Activated CD4-positive, alpha-beta T cell treated with anti-CD3 and anti-CD28 coated beads, Interleukin-2, Interleukin-6, amounts not matched to agents 100 ng/mL and 50 ng/mL, durations not matched to agents 16 hours and 8 hours (primary cell): ENCODE measurements around the gene DHX15.
"Not testable (repeated sequence)": the region's sequence is repeated elsewhere in the genome, so short reads cannot be mapped to it uniquely, and the experiment has no call there.

Experiments used
- DNase-seq: peaks from one replicate; pipeline ENCODE4 v3.0.0-alpha.2; 2020

The DHX15 gene

GRCh38 chr4:24537025-24537424 is 47.3 kb downstream of the DHX15 start:
- no peak for DNase-seq

- no peak for DNase-seq
Observed at GRCh38 chr4:24535399-24535798, 49.0 kb downstream of the DHX15 start.

GRCh38 chr4:24533364-24533763 is 51.0 kb downstream of the DHX15 start:
- DNase-seq = no peak

- no peak for DNase-seq
Observed at GRCh38 chr4:24529555-24529954, 54.8 kb downstream of the DHX15 start.

- no peak for DNase-seq
Observed at GRCh38 chr4:24527371-24527770, 57.0 kb downstream of the DHX15 start.

- DNase-seq = no peak
Observed at GRCh38 chr4:24521544-24521943, 62.8 kb downstream of the DHX15 start.

DNA sequence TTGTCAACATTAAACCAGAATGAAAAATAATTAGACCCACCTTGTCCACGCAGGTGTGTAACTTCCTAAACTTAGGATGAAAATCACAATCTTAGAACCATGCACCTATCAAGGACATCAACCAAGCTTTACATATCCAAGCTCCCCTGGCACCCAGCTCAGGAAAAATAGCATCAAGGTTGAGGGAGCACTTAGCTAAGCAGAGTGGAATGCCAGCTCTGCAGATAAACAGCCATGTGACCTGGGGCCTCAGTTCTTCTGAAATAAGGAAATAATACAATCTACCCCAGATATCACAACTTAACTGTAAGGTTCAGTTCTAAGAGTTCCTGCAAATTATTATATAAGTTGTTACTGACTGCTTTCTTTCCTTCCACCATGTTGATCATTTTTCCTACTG is 64.7 kb downstream of the DHX15 start:
- DNase-seq = no peak

DNA sequence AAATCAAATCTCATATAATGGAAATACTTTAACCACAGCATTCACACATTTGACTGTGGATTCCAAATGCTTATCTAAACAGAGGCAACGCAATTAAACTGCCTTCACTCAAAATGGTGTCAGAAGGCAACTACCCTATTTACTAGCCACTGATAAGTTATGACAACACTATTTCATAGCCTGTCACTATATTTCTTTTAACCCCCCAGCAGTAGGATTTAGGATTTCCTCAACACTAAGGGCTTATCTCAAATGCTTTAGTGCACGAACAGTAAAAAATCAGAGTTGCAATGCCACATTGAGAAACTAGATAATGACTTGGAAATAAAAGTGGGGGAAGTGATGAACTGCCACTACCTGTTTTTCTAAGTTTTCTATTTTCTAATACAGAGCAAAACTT is 66.7 kb downstream of the DHX15 start:
- no peak for DNase-seq

GRCh38 chr4:24516926-24517325 is 67.4 kb downstream of the DHX15 start:
- no peak for DNase-seq

- DNase-seq = no peak
Observed at GRCh38 chr4:24515698-24516097, 68.7 kb downstream of the DHX15 start.

- no peak for DNase-seq
Observed at GRCh38 chr4:24514808-24515207, 69.5 kb downstream of the DHX15 start.

DNA sequence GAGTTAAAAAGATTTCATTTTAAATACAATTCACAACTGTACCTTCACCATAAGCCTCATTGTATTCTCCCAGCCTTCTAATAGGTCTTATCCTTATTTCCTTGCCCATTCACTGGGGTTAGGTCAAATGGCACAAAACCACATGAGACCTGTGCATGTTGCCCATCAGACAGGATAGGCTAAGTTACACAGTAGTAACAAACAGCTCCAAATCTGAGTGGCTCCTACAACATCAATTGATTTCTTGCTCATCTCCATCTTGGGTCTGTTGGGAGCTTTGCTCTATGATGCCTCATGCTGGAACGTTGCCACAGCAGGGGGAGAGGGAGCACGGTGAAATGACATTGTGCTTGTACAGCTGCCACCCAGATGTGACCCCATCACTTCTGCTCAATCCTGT is 70.6 kb downstream of the DHX15 start:
- no peak for DNase-seq

DNA sequence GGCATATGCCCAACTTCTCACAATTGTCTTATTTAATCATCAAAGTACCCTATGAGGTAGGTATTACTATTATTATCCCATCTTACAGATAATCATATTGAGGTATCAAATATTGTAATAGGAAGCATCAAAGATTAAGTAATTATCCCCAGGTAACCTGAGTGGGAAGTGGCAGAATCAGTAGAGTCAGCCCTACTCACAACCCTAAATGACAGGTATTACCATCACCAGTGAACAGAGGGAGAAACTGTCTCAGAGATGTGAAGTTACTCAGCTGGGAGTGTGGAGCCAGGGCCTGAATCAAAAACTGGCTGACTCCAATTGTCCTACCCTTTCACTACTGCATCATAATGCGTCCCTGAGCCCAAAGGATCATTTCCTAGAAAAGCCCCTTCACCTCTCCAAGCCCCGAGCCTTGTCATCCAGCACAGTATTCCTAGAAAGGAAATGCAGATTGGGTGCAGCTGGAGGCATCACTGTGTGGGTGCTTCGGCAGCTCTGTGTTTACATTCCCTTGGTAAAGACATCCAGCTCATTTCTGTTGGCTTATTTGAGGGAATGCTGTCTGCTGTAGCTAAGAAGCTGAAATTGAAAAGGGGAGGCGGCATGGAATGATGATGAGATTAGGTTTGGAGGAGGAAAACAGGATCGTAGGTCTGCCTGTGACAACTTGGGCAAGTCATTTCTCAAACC is 72.8 kb downstream of the DHX15 start:
- no peak for DNase-seq

- DNase-seq = no peak
Observed at GRCh38 chr4:24510091-24510490, 74.3 kb downstream of the DHX15 start.

- DNase-seq = no peak
Observed at GRCh38 chr4:24508541-24508940, 75.8 kb downstream of the DHX15 start.

- DNase-seq = no peak
Observed at GRCh38 chr4:24507439-24507838, 76.9 kb downstream of the DHX15 start.

DNA sequence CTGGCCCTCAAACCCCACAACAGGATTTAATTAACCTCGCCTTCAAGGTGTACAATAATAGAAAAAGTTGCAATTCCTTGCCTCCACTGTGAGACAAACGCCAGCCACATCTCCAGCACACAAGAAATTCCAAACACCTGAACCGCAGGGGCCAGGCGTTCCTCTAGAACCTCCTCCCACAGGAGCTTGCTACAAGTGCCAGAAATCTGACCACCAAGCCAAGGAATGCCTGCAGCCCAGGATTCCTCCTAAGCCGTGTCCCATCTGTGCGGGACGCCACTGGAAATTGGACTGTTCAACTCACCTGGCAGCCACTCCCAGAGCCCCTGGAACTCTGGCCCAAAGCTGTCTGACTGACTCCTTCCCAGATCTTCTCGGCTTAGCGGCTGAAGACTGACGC is 81.3 kb downstream of the DHX15 start:
- not testable (repeated sequence) for DNase-seq

GRCh38 chr4:24497221-24497620 is 87.1 kb downstream of the DHX15 start:
- no peak for DNase-seq

- DNase-seq = no peak
Observed at GRCh38 chr4:24496597-24496996, 87.8 kb downstream of the DHX15 start.

GRCh38 chr4:24495388-24495787 is 89.0 kb downstream of the DHX15 start:
- no peak for DNase-seq

DNA sequence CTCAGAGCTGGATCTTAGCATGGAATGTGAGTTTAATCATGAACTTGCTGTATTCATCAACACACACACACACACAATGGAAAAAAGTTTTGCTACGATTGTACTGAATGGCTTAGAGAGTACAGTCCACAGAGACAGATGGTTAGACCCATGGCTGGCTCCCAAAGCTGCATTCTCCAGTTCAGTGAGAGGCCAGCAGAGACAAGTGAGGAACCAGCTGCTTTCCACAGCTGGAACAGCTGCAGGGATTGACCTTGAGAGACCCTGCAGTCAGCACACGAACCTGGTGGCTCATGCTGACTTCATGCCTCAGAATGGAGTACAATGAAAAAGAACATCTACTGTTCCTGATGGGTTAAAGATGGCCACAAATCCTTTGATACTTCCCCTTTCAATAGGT is 94.5 kb downstream of the DHX15 start:
- DNase-seq = no peak

- DNase-seq = peak; percentile 75
Observed at GRCh38 chr4:24488399-24489164, 95.8 kb downstream of the DHX15 start.

DNA sequence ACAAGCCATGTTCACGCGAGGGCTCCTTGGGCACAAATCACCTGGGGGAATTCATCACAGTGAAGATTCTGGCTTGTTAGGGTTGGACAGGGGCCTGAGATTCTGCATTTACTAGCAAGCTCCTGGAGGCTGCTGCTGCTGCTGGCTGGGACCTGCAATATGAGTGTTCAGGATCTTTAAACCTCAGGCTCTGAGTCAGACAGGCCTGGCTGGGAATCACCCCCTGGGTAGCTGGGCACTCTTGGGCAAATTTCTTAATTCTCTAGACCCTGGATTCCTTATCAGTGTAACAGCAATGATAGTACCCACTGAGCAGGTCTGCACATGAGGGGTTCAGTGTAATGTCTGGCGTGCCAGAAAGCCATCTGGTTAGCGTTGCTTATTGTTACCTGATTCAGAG is 101.5 kb downstream of the DHX15 start:
- no peak for DNase-seq

DNA sequence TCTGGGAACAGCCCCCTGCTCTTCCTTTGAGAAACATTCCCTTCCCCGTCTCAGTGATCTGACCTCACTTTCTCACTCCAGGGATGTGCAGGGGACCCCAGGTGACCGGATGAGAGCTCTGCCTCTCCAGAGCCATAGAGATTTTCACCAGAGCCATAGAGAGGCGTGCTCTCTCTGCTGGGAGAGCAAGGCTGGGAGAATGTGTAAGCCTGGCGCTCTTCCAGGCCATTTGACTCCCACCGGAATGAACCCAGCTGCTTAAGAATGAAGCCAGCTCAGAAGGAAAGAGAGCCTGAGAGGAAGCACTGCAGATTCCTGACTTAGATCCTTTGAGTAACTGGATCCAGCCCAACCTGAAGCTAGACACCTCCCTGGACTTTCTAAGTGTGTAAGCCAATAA is 106.4 kb downstream of the DHX15 start:
- DNase-seq = no peak
